SKM-1 (cell line): ENCODE measurements around the gene MYH13.

Experiments
- DNase-seq: peaks from one replicate; lab custom pipeline; 2025; ENCODE audit not compliant: unreplicated experiment; lab: John Stamatoyannopoulos, UW

The MYH13 gene

DNA sequence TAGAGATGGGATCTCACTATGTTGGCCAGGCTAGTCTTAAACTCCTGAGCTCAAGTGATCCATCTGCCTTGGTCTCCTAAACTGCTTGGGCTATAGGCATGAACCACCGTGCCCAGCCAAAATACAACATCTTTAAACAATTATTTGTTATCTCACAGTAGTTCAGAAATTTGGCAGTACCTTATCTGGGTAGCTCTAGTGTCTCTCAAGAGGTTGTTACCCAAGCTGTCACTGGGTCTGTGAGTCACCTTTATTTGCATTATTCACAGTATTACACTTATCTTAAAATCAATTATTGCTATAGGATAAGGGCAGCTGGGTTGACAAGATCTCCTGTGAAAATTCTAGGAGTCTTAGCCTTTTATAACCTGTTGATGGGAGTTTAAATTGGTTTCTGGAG is 110.4 kb downstream of the MYH13 start:
- no peak for DNase-seq

DNA sequence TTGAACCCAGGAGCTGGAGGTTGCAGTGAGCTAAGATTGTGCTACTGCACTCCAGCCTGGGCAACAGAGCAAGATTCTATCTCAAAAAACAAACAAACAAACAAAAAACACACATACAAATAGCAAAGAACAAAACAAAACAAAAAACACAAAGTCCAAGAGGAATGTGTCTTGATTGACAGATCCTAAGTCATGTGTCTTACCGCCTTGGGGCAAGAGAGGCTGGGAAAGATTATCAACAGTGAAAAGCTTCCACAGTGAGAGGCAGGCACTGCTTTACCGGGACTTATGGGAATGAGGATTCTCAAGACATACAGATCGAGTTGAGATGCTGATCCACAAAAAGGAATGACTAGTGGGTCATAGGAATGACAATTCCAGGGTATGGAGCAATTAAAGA is 111.7 kb downstream of the MYH13 start:
- DNase-seq, result no peak

DNA sequence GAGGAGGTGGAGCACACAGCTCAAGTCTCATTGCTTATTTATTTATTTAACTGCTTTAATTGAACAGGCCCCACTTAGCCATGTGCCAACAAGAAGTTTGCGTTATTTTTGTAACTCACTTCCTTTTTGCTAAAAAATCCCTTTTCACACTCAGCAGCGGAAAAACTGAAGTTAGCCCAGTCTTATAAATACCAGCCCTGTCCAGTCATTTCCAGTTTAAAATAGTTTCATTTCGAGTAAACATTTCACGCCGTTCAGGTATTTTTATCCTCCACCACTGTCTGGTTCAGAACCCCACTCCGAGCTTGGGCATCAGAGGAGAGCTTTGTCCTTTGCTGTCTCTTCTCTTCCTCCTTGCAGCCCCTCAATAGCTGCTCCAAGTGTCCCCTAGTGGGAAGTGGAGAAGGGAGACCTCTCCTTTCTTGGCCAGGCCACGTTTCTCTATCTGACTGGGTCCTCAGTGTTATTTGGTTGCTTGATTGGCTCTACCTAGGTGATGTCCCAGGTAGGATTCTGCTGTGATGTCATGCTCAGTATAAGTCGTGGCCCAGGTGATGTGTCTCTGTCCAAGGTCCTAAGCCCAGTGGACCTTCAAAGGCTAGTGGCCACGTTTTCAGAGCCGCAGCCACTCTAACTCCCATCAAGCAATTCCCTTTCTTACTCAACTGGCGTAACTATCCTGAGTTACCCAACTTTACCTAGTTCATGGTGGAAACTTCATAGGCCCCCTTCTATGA is 121.4 kb downstream of the MYH13 start:
- no peak for DNase-seq
